SK-N-MC (cell line): ENCODE data around the gene UBE2J1.
"Not testable (repeated sequence)": the region's sequence is repeated elsewhere in the genome, so short reads cannot be mapped to it uniquely, and the experiment has no call there.

ENCODE experiments used
- DNase-seq: peaks from one replicate; pipeline ENCODE4 v3.0.0-alpha.2; 2011; ENCODE audit warnings: low read depth, low spot score
- H3K27ac ChIP-seq: fragments of 200-600 bp; sonication (generic); 2 replicates; pipeline ENCODE4 v1.5.1; 2016; ENCODE audit warnings: mixed run types
- H3K36me3 ChIP-seq: fragments of 200-600 bp; sonication (generic); 2 replicates; pipeline ENCODE4 v1.6.1; 2017; ENCODE audit warnings: antibody characterized with exemption, low read length, mixed read lengths; ENCODE audit not compliant: insufficient read depth
- H3K4me3 ChIP-seq: fragments of 200-600 bp; sonication (generic); 2 replicates; pipeline ENCODE4 v1.5.1; 2016
- H3K9ac ChIP-seq: fragments of 200-600 bp; sonication (generic); 2 replicates; pipeline ENCODE4 v1.8.0; 2017; ENCODE audit warnings: mixed run types, mixed read lengths; ENCODE audit not compliant: insufficient read length
- H3K9me3 ChIP-seq: fragments of 200-600 bp; sonication (generic); 2 replicates; pipeline ENCODE4 v1.6.1; 2017; ENCODE audit warnings: low read depth, mild to moderate bottlenecking, antibody characterized with exemption, low read length, moderate library complexity, mixed read lengths
- EZH2 ChIP-seq: fragments of 200-600 bp; sonication (generic); IDR thresholded peaks from one replicate; pipeline ENCODE4 v1.6.1; 2017; ENCODE audit warnings: antibody characterized with exemption
- FOXP2 ChIP-seq: optimal IDR thresholded peaks from 2 replicates; pipeline ENCODE3; 2011; ENCODE audit warnings: mild to moderate bottlenecking, moderate library complexity; ENCODE audit not compliant: insufficient read depth; ENCODE audit errors: extremely low read length, control extremely low read depth
- POLR2AphosphoS5 ChIP-seq: IDR thresholded peaks from 2 replicates; pipeline ENCODE4 v1.6.1; 2012; ENCODE audit warnings: mild to moderate bottlenecking, low read depth, low read length, borderline replicate concordance

Gene UBE2J1, protein sequence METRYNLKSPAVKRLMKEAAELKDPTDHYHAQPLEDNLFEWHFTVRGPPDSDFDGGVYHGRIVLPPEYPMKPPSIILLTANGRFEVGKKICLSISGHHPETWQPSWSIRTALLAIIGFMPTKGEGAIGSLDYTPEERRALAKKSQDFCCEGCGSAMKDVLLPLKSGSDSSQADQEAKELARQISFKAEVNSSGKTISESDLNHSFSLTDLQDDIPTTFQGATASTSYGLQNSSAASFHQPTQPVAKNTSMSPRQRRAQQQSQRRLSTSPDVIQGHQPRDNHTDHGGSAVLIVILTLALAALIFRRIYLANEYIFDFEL

GRCh38 chr6:89352278-89353117, at the start of gene UBE2J1:
Gene UBE2J1 (minus strand): TSS chr6:89352722. CDS start chr6:89352569, 153 bp downstream.
- no peaks in the 10 kb centered on the region for H3K36me3 ChIP-seq
- TF ChIP-seq POLR2AphosphoS5 = peak; percentile 37; the same call in 1 of the 2 replicates
- TF ChIP-seq EZH2 = no peak
- H3K9ac ChIP-seq = peak within 1 kb of the TSS; percentile 95
- peak within 1 kb of the TSS; percentile 97 for H3K4me3 ChIP-seq
- H3K9me3 ChIP-seq = no peaks in the 10 kb centered on the region
- H3K27ac ChIP-seq = peak within 1 kb of the TSS; percentile 29
- no peak for DNase-seq

DNA sequence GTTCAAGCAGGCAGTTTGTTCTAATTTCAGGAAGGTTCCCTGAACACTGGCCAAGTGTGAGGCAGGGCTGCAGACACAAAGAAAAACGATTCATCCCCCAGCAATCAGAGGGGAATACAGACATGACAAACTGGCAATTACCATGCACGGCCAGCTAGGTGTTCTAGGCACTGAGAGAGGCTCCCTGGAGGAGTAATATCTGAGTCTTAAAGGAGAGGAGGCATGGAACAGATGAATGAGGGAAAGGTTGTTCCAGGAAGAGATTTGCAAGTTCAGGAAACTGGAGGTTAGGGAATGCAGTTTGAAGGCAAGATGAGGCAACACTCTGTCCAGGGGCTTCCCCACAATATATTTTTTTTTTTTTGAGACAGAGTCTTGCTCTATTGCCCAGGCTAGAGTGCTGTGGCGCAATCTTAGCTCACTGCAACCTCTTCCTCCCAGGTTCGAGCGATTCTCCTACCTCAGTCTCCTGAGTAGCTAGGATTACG, 48.4 kb upstream of the UBE2J1 start:
- no peak overlapping the region for H3K4me3 ChIP-seq
- H3K9me3 ChIP-seq = no peaks in the 10 kb centered on the region
- no peak for DNase-seq
- H3K27ac ChIP-seq = no peak overlapping the region
- H3K9ac ChIP-seq = no peak overlapping the region
- H3K36me3 ChIP-seq = no peaks in the 10 kb centered on the region
- TF ChIP-seq FOXP2 (no peak), EZH2 (no peak), POLR2AphosphoS5 (no peak)

GRCh38 chr6:89400050-89400449, 47.5 kb upstream of the UBE2J1 start:
- no peaks in the 10 kb centered on the region for H3K36me3 ChIP-seq
- DNase-seq = no peak

DNA sequence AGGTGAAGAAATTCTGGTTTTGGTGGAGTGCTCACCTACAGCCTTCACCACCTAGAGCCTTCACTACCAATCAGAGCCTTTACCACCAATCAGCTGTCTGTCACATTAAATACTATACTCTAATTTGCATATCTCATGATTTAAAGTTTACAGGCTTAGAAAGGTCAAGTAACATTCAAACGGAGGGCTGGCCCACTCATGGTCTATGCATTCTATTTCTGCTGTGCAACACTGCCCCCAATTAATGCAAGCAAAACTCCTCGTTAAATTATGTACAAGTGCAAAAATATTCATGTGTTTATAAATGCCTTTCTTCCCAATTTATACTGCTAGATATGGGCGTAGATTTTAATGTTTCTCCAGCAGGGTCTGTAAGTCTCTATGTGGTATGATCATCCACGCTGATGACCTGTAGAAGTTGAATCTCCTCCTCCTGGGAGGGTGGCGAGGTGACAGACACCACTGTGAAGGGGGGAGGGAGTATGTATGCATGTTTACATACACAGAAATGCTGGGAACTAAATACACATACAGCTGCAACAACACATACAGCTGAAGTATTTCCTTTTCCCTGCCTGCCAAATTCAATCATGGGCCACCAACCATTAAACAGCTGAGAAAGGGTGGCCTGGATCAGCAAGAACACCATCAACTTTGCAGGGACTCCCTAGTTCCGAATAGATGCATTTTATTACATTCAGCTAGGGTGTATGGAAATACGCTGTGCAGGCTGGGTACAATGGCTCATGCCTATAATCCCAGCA, 46.4 kb upstream of the UBE2J1 start:
- Histone ChIP-seq H3K27ac (no peak overlapping the region), H3K9me3 (no peaks in the 10 kb centered on the region), H3K4me3 (no peak overlapping the region), H3K9ac (no peak overlapping the region), H3K36me3 (no peaks in the 10 kb centered on the region)
- no peak for TF ChIP-seq EZH2
- TF ChIP-seq FOXP2 = no peak
- no peak for TF ChIP-seq POLR2AphosphoS5
- DNase-seq = no peak

More at GRCh38 chr6:89400050-89400449, 47.5 kb upstream of the UBE2J1 start:
- H3K9me3 ChIP-seq = no peaks in the 10 kb centered on the region
- TF ChIP-seq FOXP2 (no peak), POLR2AphosphoS5 (no peak), EZH2 (no peak)
- H3K27ac ChIP-seq = no peak overlapping the region
- H3K9ac ChIP-seq = no peak overlapping the region
- no peak overlapping the region for H3K4me3 ChIP-seq

- not testable (repeated sequence) for H3K4me3 ChIP-seq, H3K9ac ChIP-seq, H3K27ac ChIP-seq, DNase-seq, H3K9me3 ChIP-seq, H3K36me3 ChIP-seq
Observed at GRCh38 chr6:89397884-89398283, 45.4 kb upstream of the UBE2J1 start.

DNA sequence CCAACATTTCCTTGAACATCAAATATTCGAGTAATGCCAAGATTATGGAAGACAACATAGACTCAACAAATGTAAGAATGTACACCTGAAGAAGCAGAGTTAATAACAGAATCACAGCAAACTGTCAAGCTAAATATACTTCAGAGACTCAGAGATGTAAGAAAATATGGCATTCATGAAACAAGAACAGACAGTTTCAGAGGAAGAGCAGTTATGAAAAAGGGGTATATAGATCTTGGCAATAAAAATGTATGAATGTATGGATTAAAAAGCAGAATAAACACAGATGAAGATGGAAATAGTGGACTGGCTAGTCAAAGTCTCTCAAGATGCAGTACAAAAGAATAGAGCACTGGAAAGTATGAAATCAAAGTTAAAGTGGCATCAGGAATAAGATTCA, 41.1 kb upstream of the UBE2J1 start:
- H3K9ac ChIP-seq = no peak overlapping the region
- no peaks in the 10 kb centered on the region for H3K36me3 ChIP-seq
- no peak for DNase-seq
- H3K9me3 ChIP-seq = no peaks in the 10 kb centered on the region
- no peak for TF ChIP-seq EZH2
- TF ChIP-seq FOXP2 = no peak
- TF ChIP-seq POLR2AphosphoS5 = no peak
- H3K27ac ChIP-seq = no peak overlapping the region
- no peak overlapping the region for H3K4me3 ChIP-seq

- no peak for TF ChIP-seq FOXP2
- no peak for TF ChIP-seq POLR2AphosphoS5
- no peak for TF ChIP-seq EZH2
- Histone ChIP-seq H3K9me3 (no peaks in the 10 kb centered on the region), H3K27ac (no peak overlapping the region), H3K36me3 (no peaks in the 10 kb centered on the region), H3K9ac (no peak overlapping the region), H3K4me3 (no peak overlapping the region)
- DNase-seq = no peak
Observed at GRCh38 chr6:89392823-89393222, 40.3 kb upstream of the UBE2J1 start.

DNA sequence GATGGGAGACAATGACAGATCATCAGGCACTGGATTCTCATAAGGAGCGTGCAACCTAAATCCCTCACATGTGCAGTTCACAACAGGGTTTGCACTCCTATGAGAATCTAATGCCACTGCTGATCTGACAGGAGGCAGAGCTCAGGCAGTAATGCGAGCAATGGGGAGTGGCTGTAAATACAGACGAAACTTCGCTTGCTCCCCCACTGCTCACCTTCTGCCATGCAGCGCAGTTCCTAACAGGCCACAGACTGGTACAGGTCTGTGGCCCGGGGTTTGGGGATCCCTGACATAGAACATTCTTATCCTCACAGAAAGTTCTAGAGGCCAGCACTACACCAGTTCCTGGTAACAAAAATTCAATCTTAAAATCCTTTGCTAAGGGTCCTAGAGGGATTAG, 36.3 kb upstream of the UBE2J1 start:
- Histone ChIP-seq H3K4me3 (no peak overlapping the region), H3K9ac (no peak overlapping the region), H3K27ac (no peak overlapping the region), H3K9me3 (no peaks in the 10 kb centered on the region), H3K36me3 (no peaks in the 10 kb centered on the region)
- no peak for DNase-seq
- TF ChIP-seq FOXP2 (no peak), EZH2 (no peak), POLR2AphosphoS5 (no peak)
